Epithelial cell of esophagus (primary cell): ENCODE measurements around the gene NYNRIN.
A peak's percentile ranks its signal among the peaks of the same experiment; 100 is the strongest.
"Not testable (repeated sequence)": the region's sequence is repeated elsewhere in the genome, so short reads cannot be mapped to it uniquely, and the experiment has no call there.

ENCODE experiments used
- DNase-seq: peaks from one replicate; pipeline ENCODE4 v3.0.0; 2010; ENCODE audit warnings: low read depth
- H3K4me3 ChIP-seq: 2 replicates; pipeline ENCODE4 v1.5.1; 2011; ENCODE audit warnings: mild to moderate bottlenecking, low read length, control low read depth
- TF ChIP-seq, protein P1 (sequence below): IDR thresholded peaks from 2 replicates; pipeline ENCODE4 v1.5.1; 2011; ENCODE audit warnings: low read depth, mild to moderate bottlenecking, low read length, control low read depth, inconsistent platforms; ENCODE audit not compliant: insufficient read depth; ENCODE audit errors: missing control alignments

The NYNRIN gene

GRCh38 chr14:24398653-24399446 is at the start of gene NYNRIN:
Gene NYNRIN (plus strand): TSS chr14:24399003. CDS start chr14:24399247, 244 bp downstream.
- peak; percentile 27 for DNase-seq
- H3K4me3 ChIP-seq, result peak within 1 kb of the TSS; percentile 56
- TF ChIP-seq, protein P1, sequence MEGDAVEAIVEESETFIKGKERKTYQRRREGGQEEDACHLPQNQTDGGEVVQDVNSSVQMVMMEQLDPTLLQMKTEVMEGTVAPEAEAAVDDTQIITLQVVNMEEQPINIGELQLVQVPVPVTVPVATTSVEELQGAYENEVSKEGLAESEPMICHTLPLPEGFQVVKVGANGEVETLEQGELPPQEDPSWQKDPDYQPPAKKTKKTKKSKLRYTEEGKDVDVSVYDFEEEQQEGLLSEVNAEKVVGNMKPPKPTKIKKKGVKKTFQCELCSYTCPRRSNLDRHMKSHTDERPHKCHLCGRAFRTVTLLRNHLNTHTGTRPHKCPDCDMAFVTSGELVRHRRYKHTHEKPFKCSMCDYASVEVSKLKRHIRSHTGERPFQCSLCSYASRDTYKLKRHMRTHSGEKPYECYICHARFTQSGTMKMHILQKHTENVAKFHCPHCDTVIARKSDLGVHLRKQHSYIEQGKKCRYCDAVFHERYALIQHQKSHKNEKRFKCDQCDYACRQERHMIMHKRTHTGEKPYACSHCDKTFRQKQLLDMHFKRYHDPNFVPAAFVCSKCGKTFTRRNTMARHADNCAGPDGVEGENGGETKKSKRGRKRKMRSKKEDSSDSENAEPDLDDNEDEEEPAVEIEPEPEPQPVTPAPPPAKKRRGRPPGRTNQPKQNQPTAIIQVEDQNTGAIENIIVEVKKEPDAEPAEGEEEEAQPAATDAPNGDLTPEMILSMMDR, result no peak

- TF ChIP-seq, protein P1, result no peak
- no peak overlapping the region for H3K4me3 ChIP-seq
- DNase-seq, result no peak
Measured at GRCh38 chr14:24349742-24350141, 49.1 kb upstream of the NYNRIN start.

- TF ChIP-seq, protein P1, result peak; percentile 6
- no peak overlapping the region for H3K4me3 ChIP-seq
- DNase-seq, result peak; percentile 76
Measured at GRCh38 chr14:24351517-24351916, 47.3 kb upstream of the NYNRIN start.

DNA sequence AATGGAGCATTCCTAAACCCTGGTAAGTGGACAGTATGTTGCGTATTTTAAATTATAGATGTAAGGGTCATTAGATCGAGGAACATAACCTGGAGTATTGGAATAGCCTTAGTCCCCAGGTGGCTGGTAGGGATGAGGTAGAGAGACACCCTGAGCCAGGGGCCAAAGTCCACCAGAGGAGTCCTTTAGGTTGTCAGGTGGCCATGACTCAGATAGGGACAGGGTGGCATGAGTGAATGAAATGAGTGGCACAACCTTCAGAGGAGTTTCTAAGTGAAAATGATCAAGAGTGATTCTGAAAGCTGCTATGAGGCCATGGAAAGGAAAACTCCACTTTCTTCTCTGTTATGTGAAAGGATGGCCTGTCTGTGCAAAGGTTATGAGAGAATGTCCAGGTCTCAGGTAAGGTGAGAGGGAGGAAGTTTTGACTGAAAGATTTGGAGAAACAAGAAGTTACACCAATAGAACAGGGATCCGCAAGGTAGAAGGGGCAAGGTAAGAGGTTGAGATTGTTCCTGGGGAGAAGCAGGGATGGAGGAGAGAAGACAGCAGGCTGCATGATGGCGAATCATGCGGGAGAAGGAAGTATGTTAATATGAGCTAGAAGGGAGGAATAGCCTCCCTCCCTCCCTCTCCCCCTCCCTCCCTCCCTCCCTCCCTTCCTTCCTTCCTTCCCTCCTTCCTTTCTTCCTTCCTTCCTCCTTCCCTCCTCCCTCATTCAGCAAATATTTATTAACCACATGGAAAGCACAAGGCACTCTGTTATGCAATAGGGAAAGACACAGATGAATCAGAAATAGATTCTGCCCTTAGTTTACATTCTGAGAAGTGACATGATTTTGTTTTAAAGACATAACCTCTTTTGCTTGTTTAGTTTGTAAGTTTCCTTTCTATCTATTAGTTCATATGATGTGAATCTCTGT is 45.0 kb upstream of the NYNRIN start:
- H3K4me3 ChIP-seq, result no peak overlapping the region
- TF ChIP-seq, protein P1, result no peak
- peak; percentile 70 for DNase-seq

DNA sequence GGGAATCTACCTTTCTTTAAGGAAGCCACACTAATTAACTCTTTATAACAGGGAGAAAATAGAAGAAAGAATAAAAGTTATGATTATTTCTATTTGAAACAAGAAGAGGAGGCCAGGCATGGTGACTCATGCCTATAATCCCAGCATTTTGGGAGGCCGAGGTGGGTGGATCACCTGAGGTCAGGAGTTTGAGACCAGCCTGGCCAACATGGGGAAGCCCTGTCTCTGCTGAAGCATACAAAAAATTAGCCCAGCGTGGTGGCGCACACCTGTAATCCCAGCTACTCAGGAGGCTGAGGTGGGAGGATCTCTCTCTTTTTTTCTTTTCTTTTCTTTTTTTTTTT is 44.3 kb upstream of the NYNRIN start:
- DNase-seq, H3K4me3 ChIP-seq: not testable (repeated sequence)

GRCh38 chr14:24355009-24355408 is 43.8 kb upstream of the NYNRIN start:
- no peak for DNase-seq
- H3K4me3 ChIP-seq, result no peak overlapping the region
- TF ChIP-seq, protein P1, result no peak

DNA sequence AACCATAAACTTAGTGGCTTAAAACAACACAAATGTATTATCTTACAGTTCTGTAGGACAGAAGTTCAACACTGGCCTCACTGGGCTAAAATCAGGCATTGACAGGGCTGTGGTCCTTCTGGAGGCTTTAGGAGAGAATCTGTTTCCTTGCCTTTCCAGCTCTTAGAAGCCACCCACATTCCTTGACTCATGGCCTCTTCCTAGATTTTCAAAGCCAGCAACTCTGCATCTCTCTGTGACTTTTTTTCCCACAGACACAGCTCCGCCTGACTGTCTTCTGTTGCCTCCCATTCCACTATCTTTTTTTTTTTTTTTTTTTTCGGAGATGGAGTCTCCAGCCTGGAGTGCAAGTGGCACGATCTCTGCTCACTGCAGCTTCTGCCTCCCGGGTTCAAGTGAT is 42.6 kb upstream of the NYNRIN start:
- H3K4me3 ChIP-seq, result no peak overlapping the region
- TF ChIP-seq, protein P1, result no peak
- no peak for DNase-seq
